Measurements from ENCODE around the gene PRKAR2A. TPM values are rescaled to one million over a fixed set of nuclear protein-coding genes. Genes with fewer than 3 reads are reported as not detected.
A peak's percentile ranks its signal among the peaks of the same experiment; 100 is the strongest.

PRKAR2A gene
- polyA plus RNA-seq, 3 donors, result 7.5 to 13.0 (median 12.3) TPM

DNA sequence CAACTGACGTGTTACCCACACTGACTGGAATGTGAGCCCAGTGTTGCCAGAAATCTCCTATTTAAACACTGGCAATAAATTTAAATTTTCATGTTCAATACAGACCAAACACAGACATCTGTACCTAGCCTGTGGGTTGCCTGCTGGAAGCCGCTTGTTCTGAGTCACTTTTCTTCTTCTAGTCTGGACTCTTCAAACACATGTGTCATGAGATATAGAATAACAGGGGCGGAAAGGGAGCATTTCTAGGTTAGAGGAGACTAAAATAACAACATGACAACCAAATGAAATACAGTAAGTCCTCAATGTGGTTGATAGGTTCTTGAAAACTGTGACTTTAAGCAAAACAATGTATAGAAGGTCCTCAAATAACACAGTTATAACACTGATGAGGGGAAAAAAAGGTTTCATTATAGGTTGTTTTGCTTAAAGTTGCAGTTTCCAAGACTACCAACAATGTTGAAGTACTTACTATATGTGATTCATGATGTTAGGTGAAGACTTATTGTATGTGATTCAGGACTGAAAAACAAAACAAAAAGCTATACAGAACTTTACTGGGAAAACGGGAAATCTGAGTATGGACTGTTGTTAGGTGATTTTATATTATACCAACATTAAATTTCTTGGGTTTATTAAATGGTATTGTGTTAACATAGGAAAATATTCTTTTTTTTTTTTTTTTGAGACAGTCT, 63.1 kb downstream of the PRKAR2A start:
- Histone ChIP-seq H3K36me3 (replicated peaks in 1 of 2; ENCODE audit: control insufficient read depth in 1 of 2, insufficient read depth in 2 of 2, low read length in 2 of 2) (peaks cover 26 to 64% of the 10 kb centered on the region in 2 donors), H3K9me3 (replicated peaks in 1 of 2; ENCODE audit: control insufficient read depth in 1 of 2, insufficient read depth in 1 of 2, low read length in 2 of 2) (no peaks in the 10 kb centered on the region), H3K4me3 (replicated peaks in 1 of 3; ENCODE audit: low read depth in 2 of 3, low read length in 3 of 3) (no peak overlapping the region), H3K4me1 (ENCODE audit: control insufficient read depth in 1 of 2, insufficient read depth in 2 of 2, low read length in 2 of 2) (no peaks in the 10 kb centered on the region), H3K9ac (ENCODE audit: insufficient read depth, low read length, poor library complexity, severe bottlenecking) (no peak overlapping the region), H4K20me1 (ENCODE audit: insufficient read depth, low read length) (no peaks in the 10 kb centered on the region), H3K79me2 (ENCODE audit: insufficient read depth, low read length) (no peaks in the 10 kb centered on the region), H3K4me2 (replicated peaks; ENCODE audit: extremely low read depth, low read length, poor library complexity, severe bottlenecking) (no peak overlapping the region), H3K27ac (ENCODE audit: low read depth in 1 of 2, low read length in 2 of 2) (no peak overlapping the region), H2AFZ (ENCODE audit: insufficient read depth, low read depth, low read length, poor library complexity, severe bottlenecking) (no peak overlapping the region), H3K27me3 (ENCODE audit: control insufficient read depth in 2 of 2, insufficient read depth in 2 of 2, low read length in 2 of 2) (no peaks in the 10 kb centered on the region)
- no CpG with 5 or more reads among the region's 4 CpGs for WGBS (ENCODE audit: insufficient coverage)
- Mint-ChIP-seq H3K4me3 (no peak overlapping the region), H3K27ac (peak overlapping the region in 3 of 7 donors; percentile 18 to 68 (median 42)), H3K27me3 (ENCODE audit: low read depth in 3 of 3) (peaks cover 0 to 1% (median 0%) of the 10 kb centered on the region in 3 donors), H3K9me3 (peaks cover 0 to 1% (median 0%) of the 10 kb centered on the region in 7 donors), H3K36me3 (peaks cover 40 to 68% of the 10 kb centered on the region in 2 donors), H3K4me1 (no peaks in the 10 kb centered on the region)
- TF ChIP-seq, protein P1, sequence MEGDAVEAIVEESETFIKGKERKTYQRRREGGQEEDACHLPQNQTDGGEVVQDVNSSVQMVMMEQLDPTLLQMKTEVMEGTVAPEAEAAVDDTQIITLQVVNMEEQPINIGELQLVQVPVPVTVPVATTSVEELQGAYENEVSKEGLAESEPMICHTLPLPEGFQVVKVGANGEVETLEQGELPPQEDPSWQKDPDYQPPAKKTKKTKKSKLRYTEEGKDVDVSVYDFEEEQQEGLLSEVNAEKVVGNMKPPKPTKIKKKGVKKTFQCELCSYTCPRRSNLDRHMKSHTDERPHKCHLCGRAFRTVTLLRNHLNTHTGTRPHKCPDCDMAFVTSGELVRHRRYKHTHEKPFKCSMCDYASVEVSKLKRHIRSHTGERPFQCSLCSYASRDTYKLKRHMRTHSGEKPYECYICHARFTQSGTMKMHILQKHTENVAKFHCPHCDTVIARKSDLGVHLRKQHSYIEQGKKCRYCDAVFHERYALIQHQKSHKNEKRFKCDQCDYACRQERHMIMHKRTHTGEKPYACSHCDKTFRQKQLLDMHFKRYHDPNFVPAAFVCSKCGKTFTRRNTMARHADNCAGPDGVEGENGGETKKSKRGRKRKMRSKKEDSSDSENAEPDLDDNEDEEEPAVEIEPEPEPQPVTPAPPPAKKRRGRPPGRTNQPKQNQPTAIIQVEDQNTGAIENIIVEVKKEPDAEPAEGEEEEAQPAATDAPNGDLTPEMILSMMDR (IDR thresholded peaks at IDR 0.05), result no peak
- no peak for DNase-seq
- intact Hi-C loops (cut with micrococcal nuclease), result no loop called here

GRCh38 chr3:48783304-48783703, 64.4 kb downstream of the PRKAR2A start:
- H3K4me2 ChIP-seq (replicated peaks; ENCODE audit: extremely low read depth, low read length, poor library complexity, severe bottlenecking), result no peak overlapping the region
- H3K36me3 ChIP-seq (replicated peaks in 1 of 2; ENCODE audit: control insufficient read depth in 1 of 2, insufficient read depth in 2 of 2, low read length in 2 of 2), result peaks cover 26 to 58% of the 10 kb centered on the region in 2 donors
- no peak overlapping the region for H3K4me3 ChIP-seq (replicated peaks in 1 of 3; ENCODE audit: low read depth in 2 of 3, low read length in 3 of 3)
- Mint-ChIP-seq H3K36me3 (peaks cover 32 to 61% of the 10 kb centered on the region in 2 donors), H3K9me3 (peaks cover 0 to 1% (median 0%) of the 10 kb centered on the region in 7 donors), H3K27ac (peak overlapping the region in 1 of 7 donors; percentile 3), H3K27me3 (ENCODE audit: low read depth in 3 of 3) (peaks cover 0 to 1% (median 0%) of the 10 kb centered on the region in 3 donors), H3K4me3 (no peak overlapping the region), H3K4me1 (no peaks in the 10 kb centered on the region)
- WGBS (ENCODE audit: insufficient coverage), result no CpG with 5 or more reads among the region's 6 CpGs
- no peaks in the 10 kb centered on the region for H3K79me2 ChIP-seq (ENCODE audit: insufficient read depth, low read length)
- H3K27ac ChIP-seq (ENCODE audit: low read depth in 1 of 2, low read length in 2 of 2), result no peak overlapping the region
- H3K27me3 ChIP-seq (ENCODE audit: control insufficient read depth in 2 of 2, insufficient read depth in 2 of 2, low read length in 2 of 2), result no peaks in the 10 kb centered on the region
- H3K4me1 ChIP-seq (ENCODE audit: control insufficient read depth in 1 of 2, insufficient read depth in 2 of 2, low read length in 2 of 2), result no peaks in the 10 kb centered on the region
- TF ChIP-seq, protein P1 (IDR thresholded peaks at IDR 0.05), result no peak
- no peak overlapping the region for H3K9ac ChIP-seq (ENCODE audit: insufficient read depth, low read length, poor library complexity, severe bottlenecking)
- H4K20me1 ChIP-seq (ENCODE audit: insufficient read depth, low read length), result no peaks in the 10 kb centered on the region
- H3K9me3 ChIP-seq (replicated peaks in 1 of 2; ENCODE audit: control insufficient read depth in 1 of 2, insufficient read depth in 1 of 2, low read length in 2 of 2), result no peaks in the 10 kb centered on the region
- no peak for DNase-seq
- intact Hi-C loops (cut with micrococcal nuclease), result no loop called here
- H2AFZ ChIP-seq (ENCODE audit: insufficient read depth, low read depth, low read length, poor library complexity, severe bottlenecking), result no peak overlapping the region
